K562 (cell line): ENCODE measurements around the gene DEFB114. TPM values are rescaled to one million over a fixed set of nuclear protein-coding genes. Genes with fewer than 3 reads are reported as not detected.

Experiments
- ATAC-seq: fragments of 200-7000 bp; cut with Tn5 transposase; 3 replicates; pipeline ENCODE4 v1.9.1; 2020; ENCODE audit warnings: moderate library complexity
- BruUV-seq: library from RNA; stranded (reverse); fragments of 400-500 nt; replicated peaks from 2 replicates; lab custom pipeline; 2021; lab: Mats Ljungman, UMichigan
- CTCF ChIA-PET: fragments of 300-600 bp; formaldehyde crosslinking; extraction: SDS; loops from one replicate; lab custom pipeline; 2021; ENCODE audit warnings: low intra/inter-chr PET ratio; lab: Yijun Ruan, JAX
- POLR2A ChIA-PET: fragments of 300-600, 350-650 bp; sonication (Branson Sonifier 250); formaldehyde crosslinking; extraction: SDS; loops from one replicate; lab custom pipeline; 2021; ENCODE audit warnings: antibody characterized with exemption, inconsistent platforms; lab: Yijun Ruan, JAX
- DNase-seq, 4 experiments: peaks; one replicate each; pipeline versions ENCODE4 v3.0.0 to v3.0.0-alpha.2; 2011 to 2018; ENCODE audit warnings: low spot score in 3 of 4, mixed read lengths in 3 of 4; ENCODE audit errors: extremely low read depth in 1 of 4
- FAIRE-seq: peaks from 2 replicates; lab custom pipeline; 2011; peaks lifted over from hg19 to GRCh38; lab: Jason Lieb, UNC
- H2AFZ ChIP-seq: 2 replicates; pipeline ENCODE4 v1.6.0; 2011; ENCODE audit warnings: low read depth, low read length, control low read depth, inconsistent platforms
- H3K27ac ChIP-seq: fragments of 200-600 bp; 3 replicates; pipeline ENCODE4 v1.8.0; 2011; ENCODE audit warnings: low read depth, mild to moderate bottlenecking, control low read depth, inconsistent platforms, low read length, moderate library complexity, mixed read lengths; ENCODE audit errors: extremely low read depth
- H3K27me3 ChIP-seq, 2 experiments: fragments of 300-600 bp in 1 of 2; 2 replicates in 1 of 2; 3 replicates in 1 of 2; pipeline versions ENCODE4 v1.6.0 to v1.8.0; 2011; ENCODE audit warnings: inconsistent platforms in 2 of 2, low read length in 2 of 2, mild to moderate bottlenecking in 1 of 2, mixed read lengths in 1 of 2, moderate library complexity in 1 of 2; ENCODE audit not compliant: control insufficient read depth in 2 of 2, insufficient read depth in 2 of 2
- H3K36me3 ChIP-seq: fragments of 300-600 bp; 3 replicates; pipeline ENCODE4 v1.8.0; 2011; ENCODE audit warnings: mild to moderate bottlenecking, low read length, inconsistent platforms; ENCODE audit not compliant: control insufficient read depth, insufficient read depth
- H3K4me1 ChIP-seq, 2 experiments: fragments of 200-600 bp in 1 of 2; replicated peaks in 1 of 2; 2 replicates in 1 of 2; 3 replicates in 1 of 2; pipeline versions ENCODE4 v1.5.1 to v1.8.0; 2011; ENCODE audit warnings: inconsistent platforms in 2 of 2, low read length in 2 of 2, mild to moderate bottlenecking in 1 of 2, mixed read lengths in 1 of 2, moderate library complexity in 1 of 2; ENCODE audit not compliant: control insufficient read depth in 2 of 2, insufficient read depth in 2 of 2
- H3K4me2 ChIP-seq: 2 replicates; pipeline ENCODE4 v1.6.1; 2011; ENCODE audit warnings: low read length, control low read depth, inconsistent platforms, mixed read lengths; ENCODE audit not compliant: insufficient read depth
- H3K4me3 ChIP-seq: fragments of 200-600 bp; sonication (generic), shearing (Covaris generic); 2 replicates; pipeline ENCODE4 v1.5.1; 2016; ENCODE audit warnings: control low read depth, inconsistent platforms
- H3K79me2 ChIP-seq: fragments of 200-600 bp; 3 replicates; pipeline ENCODE4 v1.8.0; 2011; ENCODE audit warnings: low read length, inconsistent platforms; ENCODE audit not compliant: control insufficient read depth, insufficient read depth
- H3K9ac ChIP-seq, 2 experiments: 2 replicates each; pipeline versions ENCODE4 v1.6.0 to v1.6.1; 2011; ENCODE audit warnings: low read depth in 2 of 2, low read length in 2 of 2, control low read depth in 1 of 2, inconsistent platforms in 1 of 2, mild to moderate bottlenecking in 1 of 2, mixed read lengths in 1 of 2; ENCODE audit not compliant: insufficient read depth in 1 of 2
- H3K9me1 ChIP-seq: one replicate; pipeline ENCODE4 v1.6.0; 2011; ENCODE audit warnings: inconsistent platforms, mild to moderate bottlenecking, low read length, moderate library complexity; ENCODE audit not compliant: control insufficient read depth, insufficient read depth
- H3K9me3 ChIP-seq: replicated peaks from 2 replicates; pipeline ENCODE4 v1.5.1; 2011; ENCODE audit warnings: low read depth, low read length, inconsistent platforms; ENCODE audit not compliant: control insufficient read depth, insufficient read depth
- H4K20me1 ChIP-seq: replicated peaks from 2 replicates; pipeline ENCODE4 v1.6.1; 2011; ENCODE audit warnings: low read length, inconsistent platforms, mixed read lengths; ENCODE audit not compliant: control insufficient read depth, insufficient read depth
- EHMT2 ChIP-seq: fragments of 450-650 bp; IDR thresholded peaks from 2 replicates; pipeline ENCODE4 v1.6.1; 2018; ENCODE audit warnings: antibody characterized with exemption
- ETV1 ChIP-seq: fragments of 450-650 bp; conservative IDR thresholded peaks from 2 replicates; pipeline ENCODE4 v1.6.1; 2016; ENCODE audit warnings: missing genetic modification characterization, control low read depth, low read depth, missing compliant biosample characterization
- KLF16 ChIP-seq: IDR thresholded peaks from 2 replicates; pipeline ENCODE4 v1.6.1; 2016; ENCODE audit warnings: antibody characterized with exemption
- MBD2 ChIP-seq: sonication (generic); IDR thresholded peaks from 2 replicates; pipeline ENCODE4 v1.6.1; 2016; ENCODE audit warnings: low read depth, borderline replicate concordance
- POLR2A ChIP-seq: fragments of 450-650 bp; conservative IDR thresholded peaks from 2 replicates; pipeline ENCODE4 v1.6.1; 2016
- POLR2AphosphoS5 ChIP-seq: IDR thresholded peaks from 2 replicates; pipeline ENCODE4 v1.6.1; 2011; ENCODE audit warnings: mild to moderate bottlenecking, low read depth, low read length, moderate library complexity; ENCODE audit not compliant: control insufficient read depth, insufficient read depth
- RBM39 ChIP-seq: fragments of 200-400 bp; formaldehyde crosslinking; optimal IDR thresholded peaks from 2 replicates; pipeline ENCODE3; 2018; ENCODE audit warnings: low read depth, low read length
- SPI1 ChIP-seq: IDR thresholded peaks from 2 replicates; pipeline ENCODE4 v1.6.1; 2011; ENCODE audit warnings: low read depth, low read length, control low read depth, borderline replicate concordance
- SRSF3 ChIP-seq: fragments of 200-400 bp; formaldehyde crosslinking; IDR thresholded peaks from 2 replicates; pipeline ENCODE4 v1.6.1; 2016; ENCODE audit warnings: mild to moderate bottlenecking, low read length, moderate library complexity; ENCODE audit not compliant: insufficient read depth
- TFE3 ChIP-seq: fragments of 450-650 bp; formaldehyde crosslinking; IDR thresholded peaks from 2 replicates; pipeline ENCODE4 v1.4.0; 2020; ENCODE audit warnings: mild to moderate bottlenecking, mixed read lengths
- ZKSCAN8 ChIP-seq: fragments of 200-800 bp; sonication (Bioruptor generic); IDR thresholded peaks from 2 replicates; pipeline ENCODE4 v1.6.1; 2016; ENCODE audit warnings: missing genetic modification characterization, missing compliant biosample characterization
- WGBS: fragments of 100-300 bp; shearing (Covaris generic); methylation state at CpG from one replicate; pipeline ENCODE4 v1.1.6; 2016; ENCODE audit warnings: low coverage, mixed read lengths; ENCODE audit not compliant: insufficient coverage; ENCODE audit errors: missing lambda C conversion rate; 5-methylcytosine and 5-hydroxymethylcytosine counted together
- in situ Hi-C: fragments of 300-500 bp; cut with MboI; formaldehyde crosslinking; loops from 4 replicates; pipeline ENCODE4 v1.15.0; 2018; ENCODE audit warnings: inconsistent platforms, mixed read lengths
- intact Hi-C: fragments of 100-400 bp; cut with micrococcal nuclease; formaldehyde crosslinking; loops from 2 replicates; pipeline ENCODE4 v1.14.2; 2022
- polyA plus RNA-seq, 8 experiments: library from polyadenylated mRNA; depleted of rRNA in 4 of 8; stranded (reverse) in 5 of 8; unstranded in 3 of 8; fragments of >200 nt; fragmentation: Nextera tagmentation in 2 of 8; fragmentation: Illumina TruSeq in 1 of 8; extraction: Ambion mirVana in 2 of 8; extraction: Trizol in 1 of 8; gene quantifications; 2 replicates each; pipeline versions ENCODE4 v1.2.1 to v1.2.3, GENCODE V29; 2011 to 2014; ENCODE audit warnings: inconsistent platforms in 1 of 8, missing spikeins in 1 of 8
- total RNA-seq, 7 experiments: library from RNA; depleted of rRNA in 6 of 7; stranded (reverse); fragments of >200 nt in 6 of 7; fragmentation: Illumina TruSeq in 2 of 7; extraction: Trizol in 2 of 7; gene quantifications; 2 replicates each; pipeline versions ENCODE4 v1.2.1 to v1.2.3, GENCODE V29; 2011 to 2021; ENCODE audit warnings: low replicate concordance in 1 of 7

Gene DEFB114
- total and polyA plus RNA-seq, 9 of the 15 experiments (the other 6 are each of a cell fraction or from before 2014, with no cell fraction given), result not detected

- TF ChIP-seq EHMT2 (no peak), RBM39 (no peak), ETV1 (no peak), SPI1 (no peak), POLR2A (no peak)
Observed at GRCh38 chr6:50007819-50008218, 43.9 kb upstream of the DEFB114 start (continued).

GRCh38 chr6:50003139-50003538 lies 39.2 kb upstream of the DEFB114 start:
- no peak overlapping the region for H3K4me2 ChIP-seq
- no peaks in the 10 kb centered on the region for H3K36me3 ChIP-seq
- no peak overlapping the region for H3K4me3 ChIP-seq
- no peak for ATAC-seq
- intact Hi-C loops, result no loop called here
- no peak overlapping the region for H3K27ac ChIP-seq
- CTCF ChIA-PET, result no interaction called here
- no peaks in the 10 kb centered on the region for H3K27me3 ChIP-seq
- no peak for FAIRE-seq
- 2% methylated on average over 3 of the region's 3 CpGs for WGBS
- H4K20me1 ChIP-seq, result no peaks in the 10 kb centered on the region
- no TSS peak for BruUV-seq
- POLR2A ChIA-PET, result no interaction called here
- TF ChIP-seq POLR2AphosphoS5 (no peak), MBD2 (no peak), SRSF3 (no peak), ZKSCAN8 (CRISPR knock-in tag) (no peak), TFE3 (CRISPR knock-in tag) (peak; percentile 77), KLF16 (no peak)
- no peak for DNase-seq
- H3K4me1 ChIP-seq, result no peaks in the 10 kb centered on the region
- in situ Hi-C loops, result no loop called here
- H3K9ac ChIP-seq, result no peak overlapping the region
- no peaks in the 10 kb centered on the region for H3K9me1 ChIP-seq
- no peaks in the 10 kb centered on the region for H3K9me3 ChIP-seq
- no peak overlapping the region for H2AFZ ChIP-seq
- no peaks in the 10 kb centered on the region for H3K79me2 ChIP-seq
